ENCODE data around the gene RIIAD1.

The RIIAD1 gene

DNA sequence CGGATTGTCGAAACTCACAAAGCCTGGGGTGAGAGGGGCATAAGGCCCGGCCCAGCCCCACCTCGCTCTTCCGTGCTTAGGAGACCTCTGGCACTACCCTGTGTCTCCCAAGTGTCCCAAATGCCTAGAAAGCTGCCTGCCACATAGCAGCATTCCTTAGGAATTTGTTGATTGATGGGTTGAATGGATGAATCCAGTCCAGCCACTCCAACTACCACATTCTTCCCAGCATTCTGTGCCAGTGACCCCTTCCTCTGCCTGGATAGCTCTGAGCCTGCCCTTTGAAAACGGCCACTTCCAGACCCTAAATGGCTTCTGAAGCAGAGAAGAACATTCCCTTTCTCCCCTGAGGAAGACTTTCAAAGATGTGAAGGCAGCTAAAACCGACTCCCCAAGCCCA lies 16.2 kb upstream of the RIIAD1 start:
- no peaks in the 10 kb centered on the region for H3K27me3 Mint-ChIP-seq
- H3K36me3 Mint-ChIP-seq (ENCODE audit: low read depth): peaks cover 10% of the 10 kb centered on the region
- H3K9me3 Mint-ChIP-seq: no peaks in the 10 kb centered on the region
- no peak for DNase-seq
- no peak overlapping the region for H3K27ac Mint-ChIP-seq
- H3K4me3 Mint-ChIP-seq: no peak overlapping the region
- H3K4me1 Mint-ChIP-seq (ENCODE audit: low read depth): peaks cover 1% of the 10 kb centered on the region

DNA sequence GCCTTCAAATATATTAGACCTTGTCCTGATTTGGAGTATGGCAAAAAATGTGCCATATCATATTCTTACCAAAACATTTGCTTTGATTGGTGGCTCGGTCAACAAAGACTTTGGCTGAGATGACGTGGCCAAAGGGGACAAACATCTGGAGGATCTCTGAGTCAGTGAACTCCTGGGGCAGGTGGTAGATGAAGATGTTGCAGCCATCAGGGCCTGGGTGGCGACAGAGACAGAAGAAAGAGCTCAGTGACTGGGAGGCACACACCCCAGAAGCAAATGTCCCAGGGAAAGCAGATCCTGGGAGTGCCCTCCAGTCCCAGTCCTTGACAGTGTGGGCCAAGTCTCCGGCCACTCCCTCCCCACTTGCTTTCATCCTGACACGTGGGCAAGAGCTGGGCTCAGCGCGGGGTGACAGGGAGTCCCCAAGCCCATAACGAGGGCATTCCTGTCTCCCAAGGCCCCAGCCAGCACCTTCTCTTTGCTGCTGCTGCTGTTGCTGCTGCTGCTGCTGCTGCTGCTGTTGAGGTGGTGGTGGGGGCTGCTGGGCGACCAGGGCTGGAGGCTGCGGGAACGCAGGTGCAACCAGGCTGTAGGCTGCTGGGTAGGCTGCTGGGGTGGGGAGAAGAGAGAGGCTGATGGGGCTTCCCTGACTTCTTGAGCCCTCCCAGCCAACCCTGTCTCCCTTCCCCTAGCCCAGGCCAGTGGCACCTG lies 15.4 kb upstream of the RIIAD1 start:
- no peak overlapping the region for H3K4me3 Mint-ChIP-seq
- H3K27ac Mint-ChIP-seq: no peak overlapping the region
- peaks cover 4% of the 10 kb centered on the region for H3K36me3 Mint-ChIP-seq (ENCODE audit: low read depth)
- H3K9me3 Mint-ChIP-seq: no peaks in the 10 kb centered on the region
- no peaks in the 10 kb centered on the region for H3K27me3 Mint-ChIP-seq
- DNase-seq: no peak
- H3K4me1 Mint-ChIP-seq (ENCODE audit: low read depth): peaks cover 1% of the 10 kb centered on the region

DNA sequence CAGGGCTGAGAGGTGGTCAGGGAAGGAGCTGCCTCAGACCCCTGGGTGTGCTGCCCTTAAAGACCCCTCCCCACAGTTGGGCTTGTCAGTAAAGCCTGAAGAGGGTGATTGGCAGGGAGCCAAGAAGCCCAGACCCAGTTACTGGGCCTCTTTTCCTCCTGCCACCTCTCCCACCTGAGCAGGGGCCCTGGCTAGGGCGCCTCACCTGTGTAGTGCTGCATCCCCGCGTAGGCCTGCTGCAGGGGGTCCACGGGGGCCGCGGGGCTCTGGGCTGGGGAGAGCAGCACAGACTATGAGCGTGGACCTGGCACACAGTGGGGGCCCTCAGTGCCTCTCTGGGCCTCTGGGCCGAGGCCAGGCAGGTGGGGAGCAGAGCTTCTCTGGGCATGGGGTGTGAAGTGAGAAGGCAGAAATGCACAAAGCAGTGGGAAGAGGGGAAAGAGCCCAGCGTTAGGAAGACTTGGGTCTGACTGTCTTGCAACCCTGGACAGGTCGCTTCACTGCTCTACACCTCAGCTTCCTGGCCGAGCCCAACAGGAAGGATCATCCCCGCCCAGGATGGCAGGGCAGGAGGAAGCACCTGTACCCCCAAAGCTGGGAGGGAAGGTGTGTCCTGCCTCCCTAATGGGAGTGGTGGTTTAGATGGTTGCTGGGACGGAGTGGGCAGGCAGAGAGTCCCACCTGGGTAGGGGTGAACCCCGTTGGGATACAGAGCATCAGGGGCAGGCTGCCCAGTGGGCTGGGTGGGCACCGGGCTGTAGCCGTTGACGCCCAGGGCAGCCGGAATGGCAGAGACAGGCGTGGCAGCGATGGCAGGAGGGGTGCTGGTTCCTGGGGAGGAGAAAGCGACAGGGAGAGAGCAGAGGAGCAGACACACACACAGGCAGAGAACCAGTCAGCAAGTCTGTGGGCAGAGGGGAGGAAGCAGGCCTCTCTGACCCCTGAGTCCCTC lies 14.6 kb upstream of the RIIAD1 start:
- peaks cover 3% of the 10 kb centered on the region for H3K27me3 Mint-ChIP-seq
- H3K27ac Mint-ChIP-seq: no peak overlapping the region
- peaks cover 1% of the 10 kb centered on the region for H3K4me1 Mint-ChIP-seq (ENCODE audit: low read depth)
- H3K9me3 Mint-ChIP-seq: no peaks in the 10 kb centered on the region
- no peaks in the 10 kb centered on the region for H3K36me3 Mint-ChIP-seq (ENCODE audit: low read depth)
- no peak overlapping the region for H3K4me3 Mint-ChIP-seq
- no peak for DNase-seq

DNA sequence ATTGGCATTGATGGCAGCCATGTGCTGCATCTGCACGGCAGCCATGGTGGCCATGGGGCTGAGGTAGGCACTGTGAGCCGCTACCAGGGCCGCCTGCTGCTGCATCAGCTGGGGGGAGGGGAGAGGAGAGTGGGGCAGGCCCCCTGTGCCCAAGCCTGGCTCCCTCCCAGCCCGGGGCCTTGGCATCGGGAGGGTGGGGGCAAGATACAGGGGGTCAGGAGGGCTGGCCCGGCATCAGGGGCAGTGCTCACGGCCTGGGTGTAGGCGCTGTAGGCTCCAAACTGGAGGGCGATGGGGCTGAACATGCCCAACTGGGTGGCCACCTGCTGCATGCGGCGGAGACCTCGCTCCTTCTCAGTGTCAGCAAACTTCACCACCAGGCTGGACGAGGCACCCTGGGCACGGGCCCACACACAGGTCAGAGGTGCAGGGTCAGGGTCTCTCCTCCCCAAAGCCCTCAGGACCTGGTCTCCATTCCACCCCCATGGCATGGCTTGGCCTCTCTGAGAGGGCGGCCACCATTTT lies 13.7 kb upstream of the RIIAD1 start:
- H3K4me1 Mint-ChIP-seq (ENCODE audit: low read depth): peaks cover under 1% of the 10 kb centered on the region
- no peaks in the 10 kb centered on the region for H3K9me3 Mint-ChIP-seq

DNA sequence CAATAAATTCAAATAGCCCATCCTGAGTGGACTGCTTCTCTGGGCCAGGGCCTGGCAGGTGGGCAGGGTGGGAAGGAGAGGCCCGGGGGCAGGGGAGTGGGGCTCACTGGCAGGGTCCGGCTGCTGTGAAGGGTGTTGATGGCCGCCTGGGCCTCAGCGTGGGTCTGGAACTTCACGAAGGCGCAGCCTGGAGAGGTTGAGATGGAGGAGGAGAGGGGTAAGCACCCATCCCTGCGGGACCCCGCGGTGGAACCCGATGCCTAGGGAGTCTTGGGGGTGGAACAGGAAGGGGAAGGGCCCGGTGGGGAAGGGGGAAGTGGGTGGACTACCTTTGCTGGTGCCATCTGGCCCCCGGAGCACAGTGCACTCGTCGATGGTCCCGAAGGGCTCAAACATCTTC lies 12.4 kb upstream of the RIIAD1 start:
- no peaks in the 10 kb centered on the region for H3K36me3 Mint-ChIP-seq (ENCODE audit: low read depth)
- H3K9me3 Mint-ChIP-seq: no peaks in the 10 kb centered on the region
- DNase-seq: no peak
- H3K4me1 Mint-ChIP-seq (ENCODE audit: low read depth): no peaks in the 10 kb centered on the region
- H3K27me3 Mint-ChIP-seq: peaks cover 15% of the 10 kb centered on the region
- no peak overlapping the region for H3K27ac Mint-ChIP-seq
- no peak overlapping the region for H3K4me3 Mint-ChIP-seq

More for the DNA sequence above, 13.7 kb upstream of the RIIAD1 start:
- Mint-ChIP-seq H3K4me3 (no peak overlapping the region), H3K27me3 (peaks cover 7% of the 10 kb centered on the region), H3K36me3 (ENCODE audit: low read depth) (no peaks in the 10 kb centered on the region), H3K27ac (no peak overlapping the region)
- DNase-seq: no peak

DNA sequence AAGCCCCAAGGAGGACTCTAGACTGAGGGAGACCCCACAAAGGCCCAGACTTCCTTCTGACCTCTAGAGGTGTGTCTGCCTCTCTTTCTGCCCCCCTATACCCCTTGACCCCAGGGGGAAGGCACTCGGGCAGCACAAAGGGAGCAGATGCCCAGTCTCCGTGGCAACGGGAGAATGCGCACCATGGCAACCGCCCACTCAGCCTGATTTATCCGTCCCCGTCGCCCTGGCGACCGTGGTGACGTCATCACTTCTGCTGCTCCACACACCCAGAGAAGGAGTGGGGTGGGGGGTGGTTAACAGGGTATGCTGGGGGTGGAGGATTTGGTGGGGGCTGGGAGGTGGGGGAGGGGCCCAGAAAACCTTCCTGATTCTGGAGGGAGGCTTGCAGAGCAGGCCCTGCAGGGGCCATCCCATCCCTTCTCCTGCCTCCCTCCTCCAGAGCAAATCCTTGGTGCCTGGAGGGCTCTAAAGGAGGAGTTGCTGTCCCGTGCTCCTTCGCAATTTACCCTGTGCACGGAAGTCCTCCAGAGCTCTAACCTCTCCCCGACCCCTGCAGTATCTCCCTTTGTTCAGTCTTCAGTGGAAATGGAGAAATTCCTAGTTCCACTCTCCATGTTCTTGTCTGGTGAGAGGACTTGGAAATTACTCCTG lies 11.0 kb upstream of the RIIAD1 start:
- Mint-ChIP-seq H3K9me3 (no peaks in the 10 kb centered on the region), H3K4me3 (no peak overlapping the region), H3K36me3 (ENCODE audit: low read depth) (no peaks in the 10 kb centered on the region), H3K27ac (no peak overlapping the region), H3K4me1 (ENCODE audit: low read depth) (no peaks in the 10 kb centered on the region), H3K27me3 (peaks cover 29% of the 10 kb centered on the region)
- DNase-seq: no peak

DNA sequence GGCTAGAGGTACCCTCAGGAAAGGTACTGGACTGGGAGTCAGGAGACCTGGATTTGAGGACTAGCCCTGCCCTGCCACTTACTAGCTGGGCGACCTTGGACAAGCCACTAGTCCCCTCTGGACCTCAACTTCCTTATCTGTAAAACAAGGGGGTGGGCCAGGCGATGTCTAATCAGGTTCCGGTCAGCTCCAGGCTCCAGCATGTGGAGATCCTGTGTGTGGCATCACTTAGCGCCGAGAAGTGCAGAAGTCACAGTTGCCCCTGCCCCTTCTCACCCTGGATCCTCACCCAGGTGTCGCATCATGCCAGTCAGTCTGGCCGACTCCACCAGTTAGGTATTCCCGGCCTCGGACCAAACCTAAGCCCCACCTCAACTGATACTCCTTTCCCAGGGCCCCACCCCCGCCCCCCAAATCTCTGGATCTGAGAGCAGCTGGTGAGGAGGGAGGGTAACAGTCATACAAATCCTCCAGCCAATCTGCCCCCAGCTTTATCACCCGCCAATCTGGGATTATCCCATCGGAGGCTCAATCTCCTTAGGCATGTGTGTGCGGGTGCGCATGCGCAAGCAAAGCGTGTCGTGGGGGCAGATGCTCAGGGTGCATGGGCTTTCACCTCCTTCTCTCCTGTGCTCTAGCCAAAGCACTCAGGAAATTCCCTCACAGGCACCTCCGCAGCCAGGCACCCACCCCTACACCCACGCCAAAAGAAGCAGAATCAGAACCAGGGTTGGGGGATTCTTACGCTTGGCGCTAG lies 10.1 kb upstream of the RIIAD1 start:
- no peak for DNase-seq
- Mint-ChIP-seq H3K27ac (no peak overlapping the region), H3K27me3 (peaks cover 38% of the 10 kb centered on the region), H3K9me3 (no peaks in the 10 kb centered on the region), H3K4me3 (no peak overlapping the region), H3K36me3 (ENCODE audit: low read depth) (no peaks in the 10 kb centered on the region), H3K4me1 (ENCODE audit: low read depth) (no peaks in the 10 kb centered on the region)

DNA sequence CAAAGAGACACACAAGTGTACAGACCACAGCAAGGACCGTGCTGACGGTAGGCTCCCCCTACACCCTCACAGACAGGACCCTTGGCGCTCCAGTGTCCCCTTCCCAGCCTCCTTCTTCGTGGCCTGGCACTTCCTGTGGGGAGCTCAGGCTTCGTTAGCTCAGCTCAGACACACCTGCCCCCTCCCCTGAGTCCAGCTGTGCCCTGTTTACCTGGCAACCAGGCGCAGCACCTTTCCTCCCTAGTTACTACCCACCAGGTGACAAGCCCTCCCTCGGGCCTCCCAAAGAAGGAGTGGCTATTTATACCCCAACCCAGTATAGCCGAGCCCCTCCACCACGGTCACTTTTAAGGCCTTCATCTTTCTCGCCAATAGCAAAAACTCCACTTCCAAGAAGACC lies 9.4 kb upstream of the RIIAD1 start:
- Mint-ChIP-seq H3K4me1 (ENCODE audit: low read depth) (peaks cover 3% of the 10 kb centered on the region), H3K9me3 (no peaks in the 10 kb centered on the region), H3K4me3 (no peak overlapping the region), H3K27me3 (peaks cover 43% of the 10 kb centered on the region), H3K27ac (no peak overlapping the region), H3K36me3 (ENCODE audit: low read depth) (no peaks in the 10 kb centered on the region)
- no peak for DNase-seq

DNA sequence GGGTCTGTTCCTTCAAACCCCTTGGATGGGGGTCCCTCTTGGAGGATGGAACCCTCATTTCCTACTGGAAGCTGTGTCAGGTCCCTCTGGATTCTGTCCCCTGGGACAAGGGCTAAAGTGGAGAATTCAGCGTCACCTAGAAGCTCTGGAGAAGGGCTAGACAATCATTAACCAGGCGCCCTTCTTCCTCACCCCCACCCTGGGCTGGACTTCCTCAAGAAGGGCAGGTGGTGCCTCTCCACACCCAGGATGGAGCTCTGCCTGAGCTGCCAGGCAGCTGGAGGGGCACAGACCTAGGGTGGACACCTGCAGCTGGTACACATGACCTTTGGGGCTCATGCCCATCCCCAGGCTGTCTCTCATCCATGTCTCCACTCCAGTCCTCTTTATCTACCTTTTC lies 8.3 kb upstream of the RIIAD1 start:
- no peak for DNase-seq
- Mint-ChIP-seq H3K27me3 (peaks cover 54% of the 10 kb centered on the region), H3K4me1 (ENCODE audit: low read depth) (peaks cover 9% of the 10 kb centered on the region), H3K4me3 (no peak overlapping the region), H3K36me3 (ENCODE audit: low read depth) (no peaks in the 10 kb centered on the region), H3K9me3 (no peaks in the 10 kb centered on the region), H3K27ac (no peak overlapping the region)

DNA sequence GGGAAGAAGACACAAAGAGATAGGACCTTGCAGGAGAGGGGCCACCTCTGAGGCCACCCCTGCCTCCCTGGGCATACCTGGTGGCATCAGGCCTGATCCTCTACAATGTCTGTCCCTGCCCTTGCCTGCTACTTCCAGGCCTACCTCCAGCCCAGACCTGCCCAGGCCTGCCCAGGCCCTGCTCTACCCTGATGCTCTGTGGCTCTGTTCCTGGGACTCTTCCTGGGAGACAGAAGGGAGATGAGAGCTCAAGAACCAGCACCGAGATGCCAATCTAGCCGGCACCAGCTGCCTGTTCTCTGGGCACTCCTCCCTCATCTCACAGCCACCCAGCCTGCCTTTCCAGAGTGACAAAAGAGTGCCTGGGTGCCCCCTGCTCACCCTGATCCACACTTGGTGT lies 7.4 kb upstream of the RIIAD1 start:
- Mint-ChIP-seq H3K27ac (no peak overlapping the region), H3K27me3 (peaks cover 62% of the 10 kb centered on the region), H3K9me3 (no peaks in the 10 kb centered on the region), H3K4me1 (ENCODE audit: low read depth) (peaks cover 9% of the 10 kb centered on the region), H3K36me3 (ENCODE audit: low read depth) (no peaks in the 10 kb centered on the region), H3K4me3 (no peak overlapping the region)
- DNase-seq: no peak

DNA sequence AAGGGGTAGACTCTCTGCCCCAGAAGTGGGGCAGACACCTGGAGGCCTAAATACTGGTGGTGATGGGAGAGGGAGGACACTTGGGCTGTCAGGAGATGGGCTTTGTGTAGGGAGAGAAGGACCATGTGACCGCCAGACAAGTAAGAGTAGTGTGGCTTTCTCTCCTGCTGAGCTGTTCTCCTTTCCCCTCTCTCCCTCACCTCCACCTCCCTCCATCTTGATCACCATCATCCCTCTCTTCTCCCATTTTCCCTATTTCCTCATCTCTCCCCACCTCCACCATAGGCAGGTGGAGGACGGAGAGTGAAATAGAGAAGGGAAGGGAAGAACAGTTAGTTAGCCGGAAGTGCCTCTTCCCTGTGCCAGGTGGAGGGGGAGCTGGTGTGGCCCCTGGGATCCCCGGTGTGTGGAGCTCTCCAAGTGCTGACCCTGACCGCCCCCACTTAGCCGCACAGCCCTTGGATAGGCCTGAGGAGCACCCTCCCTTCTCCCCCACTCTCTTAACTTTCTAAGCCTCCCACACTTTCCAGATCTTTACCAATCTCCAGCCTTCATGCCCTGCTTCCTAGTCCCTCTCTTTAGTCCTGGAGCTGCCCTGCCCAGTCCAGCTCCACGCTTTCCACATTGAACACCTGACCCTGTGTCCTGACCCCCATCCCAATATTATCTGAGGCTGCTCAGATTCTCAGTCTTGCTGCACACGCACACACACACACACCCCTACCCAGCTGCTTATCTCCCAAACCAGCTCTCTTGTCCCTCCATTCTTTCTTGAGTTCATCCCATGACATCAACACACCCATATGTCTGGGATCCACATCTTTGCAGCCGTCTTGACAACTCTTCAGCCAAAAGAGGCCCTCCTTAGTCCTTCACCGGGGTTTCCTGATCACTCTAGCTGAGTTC lies 6.2 kb upstream of the RIIAD1 start:
- Mint-ChIP-seq H3K4me3 (no peak overlapping the region), H3K9me3 (no peaks in the 10 kb centered on the region), H3K27me3 (peaks cover 72% of the 10 kb centered on the region)

DNA sequence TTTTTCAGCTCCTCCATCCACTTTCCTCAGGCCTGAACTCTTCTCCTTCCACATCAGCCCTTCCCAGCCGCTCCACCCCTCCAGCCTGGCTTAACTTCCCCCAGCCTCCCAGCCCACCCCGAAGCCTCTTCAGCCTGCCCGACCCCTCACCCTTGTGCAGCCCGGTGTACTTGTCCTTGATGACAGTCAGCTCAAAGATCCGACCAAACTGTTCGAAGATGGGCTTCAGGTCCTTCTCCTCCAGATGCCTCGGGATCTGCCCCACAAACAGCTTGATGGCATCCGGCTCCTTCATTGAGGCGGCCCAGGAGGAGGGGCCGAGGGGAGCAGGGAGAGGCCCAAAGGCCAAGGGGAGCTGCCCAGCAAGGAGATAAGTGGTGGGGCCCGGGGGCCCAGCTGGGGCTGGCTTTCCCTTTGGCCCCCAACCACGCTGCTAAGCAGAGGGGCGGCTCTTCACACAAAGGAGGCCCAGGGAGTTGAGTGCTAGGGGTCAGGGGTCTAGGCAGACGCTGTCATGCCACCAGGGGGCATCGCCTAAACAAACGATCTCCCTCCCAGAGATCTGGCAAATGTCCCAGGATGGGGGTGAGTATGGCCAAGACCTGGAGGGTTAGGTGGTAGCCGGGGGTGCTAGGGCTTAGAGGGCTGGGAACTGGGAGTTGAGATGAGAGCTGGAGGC lies 5.5 kb upstream of the RIIAD1 start:
- peaks cover 80% of the 10 kb centered on the region for H3K27me3 Mint-ChIP-seq
- no peak for DNase-seq
- H3K27ac Mint-ChIP-seq: no peak overlapping the region
- peaks cover 18% of the 10 kb centered on the region for H3K4me1 Mint-ChIP-seq (ENCODE audit: low read depth)
- no peak overlapping the region for H3K4me3 Mint-ChIP-seq
- no peaks in the 10 kb centered on the region for H3K9me3 Mint-ChIP-seq
- H3K36me3 Mint-ChIP-seq (ENCODE audit: low read depth): no peaks in the 10 kb centered on the region

More for the DNA sequence above, 6.2 kb upstream of the RIIAD1 start:
- Mint-ChIP-seq H3K36me3 (ENCODE audit: low read depth) (no peaks in the 10 kb centered on the region), H3K4me1 (ENCODE audit: low read depth) (peaks cover 10% of the 10 kb centered on the region), H3K27ac (no peak overlapping the region)
- DNase-seq: no peak

DNA sequence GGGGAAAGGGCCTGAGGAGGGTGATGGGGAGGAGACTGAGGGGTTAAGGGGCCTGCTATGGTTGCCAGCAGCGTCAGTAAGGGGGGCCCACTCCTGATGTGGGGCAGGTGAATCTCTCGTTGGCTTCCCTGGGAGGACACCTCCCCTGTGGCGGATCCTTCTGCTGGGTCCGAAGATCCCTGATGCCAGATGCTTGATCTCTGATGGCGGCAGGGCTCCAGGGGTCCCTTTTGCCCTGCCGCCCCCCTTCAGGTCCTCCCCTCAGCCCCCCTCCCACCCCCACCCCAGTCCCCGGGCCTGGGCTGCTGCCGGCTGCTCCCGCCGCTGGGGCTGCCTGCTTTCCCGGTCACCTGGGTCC lies 4.9 kb upstream of the RIIAD1 start:
- H3K4me3 Mint-ChIP-seq: no peak overlapping the region
- H3K27me3 Mint-ChIP-seq: peaks cover 80% of the 10 kb centered on the region
- H3K4me1 Mint-ChIP-seq (ENCODE audit: low read depth): peaks cover 21% of the 10 kb centered on the region
- no peak overlapping the region for H3K27ac Mint-ChIP-seq
- H3K36me3 Mint-ChIP-seq (ENCODE audit: low read depth): no peaks in the 10 kb centered on the region
- DNase-seq: no peak
- H3K9me3 Mint-ChIP-seq: no peaks in the 10 kb centered on the region

Data from activated T-cell treated with anti-CD3 and anti-CD28 coated beads, Interleukin-2, amount 50 U/mL, for 24 hours (primary cell).